Astrocyte (in vitro differentiated cells and primary cell): ENCODE results near the gene APRT. TPM values are rescaled to one million over a fixed set of nuclear protein-coding genes. Genes with fewer than 3 reads are reported as not detected.
A peak's percentile ranks its signal among the peaks of the same experiment; 100 is the strongest.

Source experiments
- DNase-seq: peaks from one replicate; pipeline ENCODE4 v3.0.0-alpha.2; 2010; ENCODE audit warnings: low read depth
- FAIRE-seq: peaks from 2 replicates; lab custom pipeline; 2011; peaks lifted over from hg19 to GRCh38; lab: Jason Lieb, UNC
- H2AFZ ChIP-seq: 2 replicates; pipeline ENCODE4 v1.6.0; 2012; ENCODE audit warnings: low read depth, low read length, inconsistent platforms
- H3K27ac ChIP-seq: 2 replicates; pipeline ENCODE4 v1.5.1; 2011; ENCODE audit warnings: low read depth, low read length, inconsistent platforms
- H3K27me3 ChIP-seq: 2 replicates; pipeline ENCODE4 v1.6.0; 2011; ENCODE audit warnings: low read length, inconsistent platforms; ENCODE audit not compliant: insufficient read depth
- H3K36me3 ChIP-seq: 2 replicates; pipeline ENCODE4 v1.5.1; 2011; ENCODE audit warnings: low read length, inconsistent platforms; ENCODE audit not compliant: insufficient read depth
- H3K4me1 ChIP-seq: 2 replicates; pipeline ENCODE4 v1.5.1; 2011; ENCODE audit warnings: low read length, inconsistent platforms; ENCODE audit not compliant: insufficient read depth
- H3K4me2 ChIP-seq: 2 replicates; pipeline ENCODE4 v1.6.0; 2012; ENCODE audit warnings: low read length, inconsistent platforms
- H3K4me3 ChIP-seq: 2 replicates; pipeline ENCODE4 v1.5.1; 2011; ENCODE audit warnings: low read depth, mild to moderate bottlenecking, low read length, inconsistent platforms; ENCODE audit not compliant: insufficient read depth
- H3K79me2 ChIP-seq: 2 replicates; pipeline ENCODE4 v1.6.0; 2012; ENCODE audit warnings: mild to moderate bottlenecking, low read length, inconsistent platforms; ENCODE audit not compliant: insufficient read depth
- H3K9ac ChIP-seq: 2 replicates; pipeline ENCODE4 v1.6.0; 2012; ENCODE audit warnings: mild to moderate bottlenecking, low read length, inconsistent platforms
- H3K9me3 ChIP-seq: 2 replicates; pipeline ENCODE4 v1.5.1; 2012; ENCODE audit warnings: low read depth, mild to moderate bottlenecking, low read length, inconsistent platforms; ENCODE audit not compliant: insufficient read depth
- H4K20me1 ChIP-seq: 2 replicates; pipeline ENCODE4 v1.6.0; 2012; ENCODE audit warnings: low read length, inconsistent platforms; ENCODE audit not compliant: insufficient read depth
- H3K27ac Mint-ChIP-seq: one replicate; pipeline ENCODE4 v1.8.0; 2021; ENCODE audit warnings: mild to moderate bottlenecking, mixed read lengths; ENCODE audit not compliant: unreplicated experiment
- H3K27me3 Mint-ChIP-seq: one replicate; pipeline ENCODE4 v1.8.0; 2021; ENCODE audit warnings: low read depth, mixed read lengths; ENCODE audit not compliant: unreplicated experiment
- H3K36me3 Mint-ChIP-seq: one replicate; pipeline ENCODE4 v1.8.0; 2021; ENCODE audit warnings: low read depth, mixed read lengths; ENCODE audit not compliant: unreplicated experiment
- H3K4me1 Mint-ChIP-seq: one replicate; pipeline ENCODE4 v1.8.0; 2021; ENCODE audit warnings: low read depth, mixed read lengths; ENCODE audit not compliant: unreplicated experiment
- H3K4me3 Mint-ChIP-seq: one replicate; pipeline ENCODE4 v1.8.0; 2021; ENCODE audit warnings: mild to moderate bottlenecking, moderate library complexity, mixed read lengths; ENCODE audit not compliant: unreplicated experiment
- H3K9me3 Mint-ChIP-seq: one replicate; pipeline ENCODE4 v1.8.0; 2021; ENCODE audit warnings: mild to moderate bottlenecking, mixed read lengths; ENCODE audit not compliant: unreplicated experiment
- CTCF ChIP-seq: IDR thresholded peaks from 2 replicates; pipeline ENCODE4 v1.5.1; 2011; ENCODE audit warnings: low read depth, mild to moderate bottlenecking, inconsistent platforms, low read length, moderate library complexity; ENCODE audit not compliant: insufficient read depth
- EZH2 ChIP-seq: IDR thresholded peaks from 2 replicates; pipeline ENCODE4 v1.6.1; 2012; ENCODE audit warnings: mild to moderate bottlenecking, low read length, inconsistent platforms; ENCODE audit not compliant: insufficient read depth
- total RNA-seq: library from RNA; stranded (reverse); gene quantifications from 2 replicates; pipeline ENCODE4 v1.2.1, GENCODE V29; 2021

The APRT gene
- total RNA-seq, 1 donor from 2014 or later, result 132 TPM

- Mint-ChIP-seq H3K4me1 (peaks cover 43% of the 10 kb centered on the region), H3K36me3 (peaks cover 5% of the 10 kb centered on the region), H3K9me3 (no peaks in the 10 kb centered on the region), H3K27me3 (no peaks in the 10 kb centered on the region), H3K4me3 (no peak overlapping the region), H3K27ac (no peak overlapping the region)
- Histone ChIP-seq H3K4me2 (no peak overlapping the region), H4K20me1 (peaks cover 96% of the 10 kb centered on the region), H3K27me3 (no peaks in the 10 kb centered on the region), H3K4me1 (peaks cover 35% of the 10 kb centered on the region), H3K4me3 (no peak overlapping the region), H2AFZ (no peak overlapping the region), H3K79me2 (peaks cover 96% of the 10 kb centered on the region), H3K9me3 (no peaks in the 10 kb centered on the region), H3K27ac (no peak overlapping the region), H3K36me3 (no peaks in the 10 kb centered on the region), H3K9ac (no peak overlapping the region)
- TF ChIP-seq CTCF, result no peak
- TF ChIP-seq EZH2, result no peak
- DNase-seq (no peak), FAIRE-seq (no peak)
Observed at GRCh38 chr16:88761143-88761534, 50.6 kb downstream of the APRT start.

GRCh38 chr16:88760424-88761142, 51.1 kb downstream of the APRT start:
- no peaks in the 10 kb centered on the region for H3K27me3 Mint-ChIP-seq

More at GRCh38 chr16:88760424-88761142, 51.1 kb downstream of the APRT start:
- H3K27ac Mint-ChIP-seq, result peak overlapping the region; percentile 18
- Histone ChIP-seq H3K36me3 (no peaks in the 10 kb centered on the region), H3K4me2 (no peak overlapping the region), H3K27me3 (no peaks in the 10 kb centered on the region), H4K20me1 (peaks cover 96% of the 10 kb centered on the region), H3K79me2 (peaks cover 96% of the 10 kb centered on the region), H3K4me1 (peaks cover 41% of the 10 kb centered on the region), H3K27ac (no peak overlapping the region), H3K4me3 (no peak overlapping the region), H2AFZ (no peak overlapping the region), H3K9me3 (no peaks in the 10 kb centered on the region), H3K9ac (no peak overlapping the region)
- H3K9me3 Mint-ChIP-seq, result no peaks in the 10 kb centered on the region
- no peak overlapping the region for H3K4me3 Mint-ChIP-seq
- H3K36me3 Mint-ChIP-seq, result peaks cover 5% of the 10 kb centered on the region
- H3K4me1 Mint-ChIP-seq, result peaks cover 38% of the 10 kb centered on the region
- TF ChIP-seq CTCF, result no peak
- no peak for TF ChIP-seq EZH2
- no peak for FAIRE-seq
- DNase-seq, result no peak
